ENCODE data around the gene SFXN2.

The SFXN2 gene

GRCh38 chr10:102777711-102778453, 63.4 kb downstream of the SFXN2 start:
- DNase-seq (ENCODE audit: low read depth), result no peak

GRCh38 chr10:102778781-102779180, 64.3 kb downstream of the SFXN2 start:
- no peak for TF ChIP-seq CTCF (IDR thresholded peaks at IDR 0.05; ENCODE audit: control insufficient read depth, extremely low read depth, insufficient read depth)
- no peak overlapping the region for H3K4me3 ChIP-seq (ENCODE audit: low read depth, low read length)
- DNase-seq (ENCODE audit: low read depth), result no peak

More at GRCh38 chr10:102777711-102778453, 63.4 kb downstream of the SFXN2 start:
- TF ChIP-seq CTCF (IDR thresholded peaks at IDR 0.05; ENCODE audit: control insufficient read depth, extremely low read depth, insufficient read depth), result no peak
- H3K4me3 ChIP-seq (ENCODE audit: low read depth, low read length), result no peak overlapping the region

DNA sequence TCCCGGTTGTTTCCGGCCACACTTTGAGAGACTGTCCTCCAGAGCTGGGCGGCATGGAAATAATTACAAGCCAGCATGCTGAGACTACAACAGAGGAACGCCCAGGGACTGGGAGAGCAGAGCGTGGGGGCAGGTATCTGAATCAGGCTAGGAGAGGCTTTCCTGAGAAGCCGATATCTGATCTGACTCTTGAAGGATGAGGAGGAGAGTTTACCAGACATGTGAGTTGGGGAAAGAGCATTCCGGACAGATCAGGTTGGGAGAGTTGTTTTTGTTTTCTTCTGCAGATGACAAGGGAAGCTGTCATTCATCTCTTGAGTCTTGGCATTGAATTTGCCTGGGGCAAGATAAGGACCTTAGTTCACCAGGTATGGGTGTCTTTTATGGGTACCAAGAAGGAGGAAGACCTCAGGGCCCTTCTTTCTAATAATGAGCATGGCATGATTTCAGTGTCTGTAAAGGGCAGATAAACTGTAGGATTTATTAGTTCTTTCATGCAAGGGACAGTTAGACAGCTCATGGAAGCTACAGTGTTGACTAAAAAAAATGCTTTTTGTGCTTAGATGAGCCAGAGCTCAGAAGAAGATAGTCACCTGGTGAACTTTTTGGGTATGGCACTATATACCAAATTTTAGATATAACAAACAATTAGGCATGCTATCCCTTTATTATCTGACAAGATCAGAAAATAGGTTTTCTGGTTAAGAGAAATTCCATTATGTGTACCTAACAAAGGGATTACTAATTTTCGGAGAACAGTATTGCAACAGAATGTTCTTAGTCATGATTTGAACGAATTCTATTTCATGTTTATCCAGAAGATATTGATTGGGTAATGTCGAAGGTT, 65.5 kb downstream of the SFXN2 start:
- H3K4me3 ChIP-seq (ENCODE audit: low read depth, low read length), result no peak overlapping the region
- no peak for TF ChIP-seq CTCF (IDR thresholded peaks at IDR 0.05; ENCODE audit: control insufficient read depth, extremely low read depth, insufficient read depth)
- no peak for DNase-seq (ENCODE audit: low read depth)

DNA sequence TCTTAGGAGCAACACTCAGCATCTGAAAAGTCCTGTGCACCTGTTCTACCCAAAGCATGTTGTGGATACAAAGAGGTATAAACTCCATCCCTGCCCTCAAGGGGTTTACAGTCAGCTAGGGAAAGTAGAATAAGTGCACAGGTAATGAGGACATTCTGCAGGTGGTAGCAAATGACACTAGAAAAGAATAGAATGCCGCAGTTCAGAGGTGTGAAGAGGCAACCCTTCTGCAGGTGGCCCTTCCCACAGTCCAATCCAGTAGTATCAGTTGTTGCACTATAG, 66.0 kb downstream of the SFXN2 start:
- no peak for DNase-seq (ENCODE audit: low read depth)
- H3K4me3 ChIP-seq (ENCODE audit: low read depth, low read length), result no peak overlapping the region
- no peak for TF ChIP-seq CTCF (IDR thresholded peaks at IDR 0.05; ENCODE audit: control insufficient read depth, extremely low read depth, insufficient read depth)

- H3K4me3 ChIP-seq (ENCODE audit: low read depth, low read length), result no peak overlapping the region
- DNase-seq (ENCODE audit: low read depth), result no peak
- no peak for TF ChIP-seq CTCF (IDR thresholded peaks at IDR 0.05; ENCODE audit: control insufficient read depth, extremely low read depth, insufficient read depth)
Observed at GRCh38 chr10:102781090-102781920, 66.9 kb downstream of the SFXN2 start.

DNA sequence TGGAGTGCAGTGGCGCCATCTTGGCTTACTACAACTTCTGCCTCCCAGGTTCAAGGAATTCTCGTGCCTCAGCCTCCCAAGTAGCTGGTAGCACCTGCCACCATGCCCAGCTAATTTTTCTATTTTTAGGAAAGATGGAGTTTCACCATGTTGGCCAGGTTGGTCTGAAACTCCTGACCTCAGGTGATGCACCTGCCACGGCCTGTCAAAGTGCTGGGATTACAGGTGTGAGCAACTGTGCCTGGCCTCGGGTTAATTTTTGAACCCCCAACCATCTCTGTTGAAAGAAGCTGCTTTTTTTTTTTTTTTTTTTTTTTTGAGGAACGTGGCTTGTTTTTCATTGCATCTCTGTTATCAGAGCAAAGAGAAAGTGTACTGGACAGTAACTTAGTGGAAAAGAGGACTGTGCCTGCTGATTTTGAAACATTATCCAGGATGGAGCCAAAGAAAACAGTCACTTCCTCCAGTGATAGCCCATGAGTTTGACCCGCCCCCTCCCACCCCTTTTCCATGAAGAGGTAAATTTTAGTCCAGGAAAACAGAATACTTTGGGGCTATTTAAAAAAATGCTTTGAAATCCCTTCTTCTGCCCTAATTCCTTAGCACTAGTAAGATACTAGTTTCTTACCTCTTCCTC, 67.6 kb downstream of the SFXN2 start:
- no peak for TF ChIP-seq CTCF (IDR thresholded peaks at IDR 0.05; ENCODE audit: control insufficient read depth, extremely low read depth, insufficient read depth)
- no peak overlapping the region for H3K4me3 ChIP-seq (ENCODE audit: low read depth, low read length)
- DNase-seq (ENCODE audit: low read depth), result no peak
